HG03520 (cell line): Measurements from ENCODE around the gene DSEL.

Experiments used
- ATAC-seq: cut with Tn5 transposase; IDR thresholded peaks from one replicate; pipeline ENCODE4 v1.9.1; 2021; ENCODE audit warnings: mild to moderate bottlenecking, moderate library complexity; ENCODE audit not compliant: unreplicated experiment

Gene DSEL

DNA sequence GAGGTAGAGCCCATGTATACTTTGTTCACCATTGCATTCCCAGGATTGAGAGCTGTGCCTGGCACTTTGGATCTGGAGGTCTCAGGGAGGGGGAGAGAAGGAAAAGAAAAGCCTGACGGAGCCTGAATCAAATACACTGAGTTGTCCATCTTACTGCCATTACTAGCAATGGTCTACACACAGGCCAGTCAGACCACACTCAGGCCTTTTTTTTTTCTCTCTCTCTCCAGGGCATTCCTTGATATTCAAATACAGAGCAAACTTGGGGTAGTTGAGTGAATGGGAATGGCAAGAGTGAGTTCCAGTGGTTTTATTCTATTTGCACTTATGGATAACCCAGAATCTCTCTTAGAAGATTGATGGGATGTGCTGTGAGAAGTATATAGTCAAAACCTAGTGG is 11.8 kb downstream of the DSEL start:
- ATAC-seq = no peak

DNA sequence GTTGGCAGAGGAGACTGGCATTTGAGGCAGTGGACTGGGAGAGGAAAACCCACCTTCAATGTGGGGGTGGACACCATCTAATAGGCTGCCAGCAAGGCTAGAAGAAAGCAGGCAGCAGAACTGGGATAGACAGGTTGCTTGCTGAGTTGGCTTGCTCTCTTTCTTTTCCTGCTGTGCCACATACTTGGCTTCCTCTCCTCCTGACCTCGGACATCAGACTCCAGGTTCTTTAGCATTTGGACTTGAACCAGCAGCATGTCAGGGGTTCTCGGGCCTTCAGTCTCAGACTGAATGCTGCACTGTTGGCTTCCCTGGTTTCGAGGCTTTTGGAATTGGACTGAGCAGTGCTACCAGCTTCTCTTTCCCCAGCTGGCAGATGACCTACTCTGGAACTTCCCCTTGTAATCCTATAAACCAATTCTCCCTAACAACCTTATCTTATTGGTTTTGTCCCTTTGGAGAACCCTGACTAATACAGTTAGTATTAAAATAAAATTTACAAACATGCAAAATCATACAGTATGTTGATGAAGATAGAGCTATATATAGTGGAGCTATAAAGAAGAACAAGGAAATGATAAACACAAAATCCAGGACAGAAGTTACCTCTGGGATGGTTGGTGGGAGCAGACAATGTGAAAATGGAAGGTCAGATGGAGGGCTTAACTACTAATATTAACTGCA is 15.9 kb downstream of the DSEL start:
- no peak for ATAC-seq

DNA sequence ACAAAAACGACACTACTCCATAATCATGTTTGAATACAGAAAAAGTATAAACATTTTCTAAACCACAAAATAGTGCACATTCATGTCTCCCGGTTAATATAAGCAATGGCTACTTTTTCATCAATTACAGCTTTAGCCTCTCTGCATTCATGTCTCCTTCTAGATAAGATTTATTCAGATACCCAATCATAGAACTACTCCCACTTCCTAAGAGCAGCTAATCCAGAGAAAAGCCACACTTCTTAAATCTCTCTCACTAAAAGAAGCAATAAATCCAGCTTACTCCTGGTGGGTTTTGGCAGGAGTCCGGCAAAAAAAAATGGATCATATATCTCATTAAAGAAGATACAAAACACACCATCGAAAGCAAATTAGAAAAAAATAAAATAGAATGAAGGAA is 20.1 kb downstream of the DSEL start:
- ATAC-seq = no peak

DNA sequence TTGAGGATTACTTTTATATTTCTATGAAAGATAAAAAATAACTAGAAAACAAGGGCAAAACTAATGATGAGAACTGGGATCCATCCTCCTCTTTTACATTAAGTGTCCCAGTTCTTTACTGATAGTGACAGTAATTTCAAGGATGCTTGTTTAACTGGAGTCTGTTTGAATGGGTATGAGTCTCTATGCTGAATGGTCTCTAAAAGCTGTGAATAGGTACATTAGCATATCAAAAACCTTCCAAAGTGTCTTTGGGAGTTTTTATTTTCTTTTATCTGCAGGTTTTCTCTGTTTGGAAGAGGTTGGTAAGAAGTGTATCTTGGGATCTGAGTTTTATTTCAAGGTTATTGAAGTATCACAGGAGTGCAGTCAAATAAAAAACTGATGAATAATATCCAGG is 30.0 kb downstream of the DSEL start:
- ATAC-seq = no peak

DNA sequence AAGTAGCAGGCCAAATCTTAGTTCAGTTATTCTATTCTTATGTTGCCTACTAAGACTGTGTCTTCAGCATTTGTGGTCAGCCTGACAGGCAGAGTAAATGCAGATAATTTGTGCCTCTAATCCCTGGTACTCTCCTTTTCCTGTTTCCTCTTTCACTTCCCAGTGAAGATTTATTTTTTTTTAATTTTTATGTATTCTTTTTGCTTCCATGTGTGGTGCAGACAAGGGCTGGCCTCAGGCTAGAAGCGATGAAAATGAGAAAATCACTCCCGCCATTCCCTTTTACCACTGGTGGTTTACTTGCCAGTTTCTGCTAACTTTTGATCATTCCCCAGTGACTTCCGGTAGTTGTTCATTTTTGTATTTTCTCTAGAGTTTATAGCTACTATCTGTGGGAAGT is 30.9 kb downstream of the DSEL start:
- ATAC-seq = no peak

DNA sequence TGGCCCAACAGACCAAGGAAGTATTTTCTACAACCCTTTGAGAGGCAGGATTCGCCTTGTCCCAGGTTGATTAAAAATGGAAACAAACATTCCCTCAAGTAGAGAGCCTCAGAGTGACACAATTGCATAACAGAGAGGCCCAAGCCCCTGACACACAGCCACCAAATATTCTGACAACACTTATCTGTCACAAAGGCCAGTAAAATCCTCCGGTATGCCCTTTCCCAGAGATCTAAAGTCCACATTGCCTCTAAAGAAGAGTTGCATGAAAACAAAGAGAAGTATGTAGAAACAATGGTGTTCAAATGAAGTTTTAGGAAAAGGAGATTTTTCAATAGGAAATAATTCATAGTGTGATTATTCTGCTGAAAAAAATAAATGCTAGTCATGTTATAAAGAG is 32.1 kb downstream of the DSEL start:
- no peak for ATAC-seq

DNA sequence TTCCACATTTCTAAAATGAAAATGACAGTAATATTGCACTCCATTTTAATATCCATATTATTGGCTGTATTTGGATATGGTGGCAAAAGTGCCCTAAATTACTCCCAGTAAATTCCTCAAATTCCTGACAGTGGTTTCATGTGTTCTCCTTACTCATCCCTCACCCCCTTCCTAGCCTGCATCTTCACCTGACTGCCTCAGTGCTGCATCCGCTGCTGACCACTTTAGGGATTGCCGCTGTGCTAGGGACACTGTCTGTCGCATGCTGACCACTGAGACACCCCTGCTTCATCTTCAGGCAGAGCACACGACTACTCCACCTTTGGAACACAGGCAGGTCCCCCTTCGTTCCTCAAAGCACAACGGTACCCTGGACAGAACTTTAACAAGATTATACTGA is 32.6 kb downstream of the DSEL start:
- no peak for ATAC-seq

DNA sequence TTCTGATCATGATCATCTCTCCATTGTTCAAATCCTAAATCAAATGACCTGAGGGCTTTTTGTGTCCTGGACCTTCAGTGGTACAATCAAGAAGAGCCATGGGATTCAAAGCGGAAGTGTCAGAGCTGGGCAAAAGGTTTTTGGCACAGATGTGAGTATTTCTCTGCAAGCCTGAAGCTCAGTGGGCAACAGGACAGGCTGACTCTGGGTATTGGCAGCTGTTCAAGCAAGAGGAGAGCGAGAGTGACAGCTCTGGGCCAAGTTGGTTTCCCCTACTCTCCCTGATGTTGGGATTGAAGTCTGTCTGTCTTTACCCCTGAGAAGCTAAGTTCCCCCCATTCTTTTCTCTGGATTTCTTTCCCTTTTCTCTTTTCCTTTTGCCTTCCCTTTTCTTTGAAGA is 33.3 kb downstream of the DSEL start:
- no peak for ATAC-seq

DNA sequence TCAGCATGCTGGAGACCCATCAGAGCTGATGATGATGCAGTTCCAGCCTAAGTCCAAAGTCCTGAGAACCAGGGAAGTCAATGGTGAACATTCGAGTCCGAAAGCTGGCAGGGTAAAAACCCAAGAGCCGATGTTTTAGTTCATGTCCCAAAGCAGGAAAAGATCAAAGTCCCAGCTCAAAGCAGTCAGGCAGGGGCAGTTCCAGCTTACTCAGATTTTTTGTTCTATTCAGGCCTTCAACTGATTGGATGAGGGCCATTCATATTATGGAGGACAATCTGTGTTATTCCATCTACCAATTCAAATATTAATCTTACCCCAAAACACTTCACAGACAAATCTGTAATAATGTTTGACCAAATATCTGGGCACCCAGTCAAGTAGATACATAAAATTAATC is 38.3 kb downstream of the DSEL start:
- ATAC-seq = no peak

DNA sequence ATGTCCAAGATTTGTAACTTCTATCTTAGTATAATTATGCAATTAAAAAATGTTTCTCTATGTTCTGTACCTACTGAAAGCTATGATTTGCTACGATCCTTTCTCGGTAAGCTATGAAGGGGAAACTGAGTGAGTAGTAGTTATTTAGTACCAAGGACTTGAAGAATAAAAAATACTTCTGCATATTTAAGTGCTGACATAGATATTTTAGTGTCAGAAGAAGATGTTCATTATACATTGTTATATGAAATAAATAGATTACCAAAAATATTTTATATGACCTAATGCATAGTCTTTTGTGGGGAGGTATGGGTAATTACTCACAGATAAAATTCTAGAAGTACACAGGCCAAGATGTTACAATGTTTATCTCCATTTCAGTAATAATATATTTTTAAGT is 39.0 kb downstream of the DSEL start:
- no peak for ATAC-seq

DNA sequence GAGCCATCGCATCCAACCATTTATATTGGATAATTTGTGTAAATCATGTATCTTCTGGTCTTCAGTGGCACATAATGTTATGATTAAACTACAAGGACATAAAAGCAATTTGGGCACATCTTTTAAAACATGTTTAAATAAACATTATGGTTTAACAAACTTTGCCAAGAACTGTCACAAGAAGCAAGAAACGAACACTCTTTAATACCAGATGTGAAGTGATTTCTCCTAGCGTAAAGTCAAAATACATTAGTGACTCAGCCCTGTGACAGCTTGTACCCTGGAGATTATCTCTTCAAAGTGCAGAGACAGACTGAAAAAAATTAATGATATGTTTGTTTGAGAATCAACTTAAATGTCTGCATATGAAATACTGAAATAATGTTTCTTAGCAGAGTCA is 39.9 kb downstream of the DSEL start:
- no peak for ATAC-seq

DNA sequence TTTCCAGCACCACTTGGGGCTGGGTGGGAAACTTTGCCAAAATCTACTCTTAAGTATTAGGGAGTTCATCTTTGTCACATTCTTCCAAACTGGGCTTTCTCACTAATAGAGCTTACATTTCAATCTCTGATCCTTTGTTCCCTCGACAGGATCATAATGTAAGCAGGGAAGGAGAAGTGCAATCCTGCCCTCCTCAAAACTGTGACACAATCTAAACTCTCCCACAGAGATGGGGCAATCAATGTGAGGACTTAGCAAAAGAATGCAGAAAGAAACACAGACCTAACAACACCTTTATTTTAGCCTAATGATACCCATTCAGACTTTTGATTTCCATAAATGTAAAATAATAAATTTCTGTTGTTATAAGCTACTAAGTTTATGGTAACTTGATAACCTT is 40.8 kb downstream of the DSEL start:
- ATAC-seq = no peak

DNA sequence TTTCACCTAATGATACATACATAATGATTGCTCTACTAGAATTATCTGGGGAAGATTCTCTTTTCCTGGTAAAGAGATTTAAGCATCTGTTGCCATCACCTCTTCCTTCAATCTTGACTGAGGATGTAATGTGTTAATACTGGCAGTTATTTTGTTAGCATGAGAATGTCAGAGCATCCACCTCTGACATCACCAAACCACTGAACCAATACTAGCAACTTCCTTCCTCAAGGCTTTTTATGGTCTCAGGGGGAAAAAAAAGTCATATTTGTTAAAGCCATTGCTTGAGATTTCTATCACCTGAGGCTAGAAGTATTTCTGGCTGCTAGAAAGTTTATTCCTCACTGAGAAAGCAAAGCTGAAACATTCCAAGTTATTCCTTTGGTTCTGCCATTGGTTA is 48.5 kb downstream of the DSEL start:
- no peak for ATAC-seq

DNA sequence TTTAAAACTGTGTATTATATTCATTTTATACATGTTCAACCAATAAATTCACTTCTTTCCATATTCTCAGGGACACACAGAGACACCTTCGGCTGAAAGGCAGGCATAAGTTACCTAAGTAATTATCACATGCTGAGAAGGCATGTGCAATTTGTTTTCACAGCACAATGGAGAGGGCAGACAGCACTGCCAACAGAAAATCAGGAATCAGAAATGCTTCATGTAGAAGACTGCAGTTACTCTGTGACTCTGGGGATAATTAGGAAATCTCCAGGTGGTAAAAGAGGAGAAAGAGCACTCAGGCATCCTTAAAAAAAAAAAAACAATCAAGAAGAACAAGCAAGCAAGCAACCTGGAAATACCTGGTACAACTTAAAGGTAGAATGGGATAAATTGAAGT is 49.3 kb downstream of the DSEL start:
- no peak for ATAC-seq

DNA sequence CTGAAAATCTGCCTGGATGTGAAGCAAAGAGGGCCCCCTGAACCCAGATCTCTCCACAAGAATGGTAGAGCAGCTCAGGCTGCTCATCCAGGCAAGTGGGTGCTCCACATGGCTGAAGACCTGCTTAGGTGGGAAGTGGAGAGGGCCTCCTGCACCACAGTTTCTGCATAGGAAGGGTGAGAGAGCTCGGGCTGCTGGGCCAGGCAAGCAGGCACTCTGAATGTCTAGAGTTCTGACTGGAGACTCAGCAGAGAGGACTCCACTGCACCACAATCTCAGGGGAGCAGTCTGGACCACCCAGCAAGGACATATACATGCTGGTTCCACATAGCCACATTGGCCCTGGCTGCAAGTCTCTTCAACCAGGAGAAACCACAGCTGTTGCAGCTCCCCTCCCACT is 52.0 kb downstream of the DSEL start:
- ATAC-seq = no peak

DNA sequence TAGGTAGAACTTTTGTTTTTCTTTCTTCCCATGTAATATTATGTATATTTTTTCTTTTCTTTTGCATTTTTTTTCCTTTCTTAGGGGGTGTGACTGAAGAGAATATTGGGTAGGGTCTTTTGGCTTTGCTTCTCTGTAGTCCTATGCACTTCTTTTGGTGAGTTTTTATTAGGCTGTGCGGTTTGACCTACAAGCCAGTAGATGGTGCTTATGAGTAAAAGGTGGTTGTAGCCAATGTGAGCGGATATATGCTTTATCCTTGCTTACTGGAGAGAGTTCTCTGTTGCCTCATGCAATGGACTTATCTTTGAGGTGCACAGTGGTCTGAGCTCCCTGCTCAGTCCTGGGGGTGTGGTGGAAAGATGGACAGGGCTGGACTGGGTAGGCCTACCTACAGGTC is 52.7 kb downstream of the DSEL start:
- ATAC-seq = peak; percentile 63

DNA sequence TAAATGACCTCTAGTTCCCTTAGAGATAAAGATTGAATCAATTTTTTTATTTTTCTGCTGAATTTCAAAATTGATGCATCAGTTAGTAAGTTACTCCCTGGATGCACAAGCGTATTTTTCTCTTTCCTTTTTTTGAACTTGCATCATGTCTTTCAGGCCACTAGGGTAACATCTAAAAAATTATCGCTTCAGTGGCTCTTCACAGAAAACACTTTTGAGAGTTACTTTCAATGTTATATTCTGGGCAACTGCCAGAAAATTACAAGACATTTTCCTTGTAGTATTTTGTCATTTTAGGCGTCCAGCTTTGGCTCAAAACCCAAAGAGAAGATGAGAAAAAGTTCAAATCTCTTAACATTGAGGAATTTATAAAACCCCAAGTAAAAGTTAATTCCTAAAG is 59.8 kb downstream of the DSEL start:
- ATAC-seq = no peak
